ENCODE results near the gene EIF4ENIF1.

DNA sequence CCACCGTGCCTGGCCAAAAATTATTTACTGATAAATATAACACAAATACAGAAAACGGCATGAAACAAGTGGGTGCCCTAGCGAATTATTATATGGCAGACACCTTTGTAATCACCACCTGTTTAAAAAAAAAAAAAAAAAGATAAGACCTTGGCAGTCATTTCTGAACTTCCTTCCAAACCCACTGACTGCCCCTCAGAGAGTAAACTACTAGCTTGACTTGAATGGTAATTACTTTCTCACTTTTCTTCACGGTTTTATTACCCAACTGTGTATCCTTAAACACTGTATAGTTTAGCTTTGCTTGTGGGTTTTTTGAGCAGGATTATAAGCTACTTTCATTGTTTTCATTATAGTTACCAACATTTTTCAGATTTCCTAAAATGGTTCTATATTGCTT is 30.4 kb upstream of the EIF4ENIF1 start:
- no peak for TF ChIP-seq POLR2A (IDR thresholded peaks at IDR 0.05)
- TF ChIP-seq, protein P1, sequence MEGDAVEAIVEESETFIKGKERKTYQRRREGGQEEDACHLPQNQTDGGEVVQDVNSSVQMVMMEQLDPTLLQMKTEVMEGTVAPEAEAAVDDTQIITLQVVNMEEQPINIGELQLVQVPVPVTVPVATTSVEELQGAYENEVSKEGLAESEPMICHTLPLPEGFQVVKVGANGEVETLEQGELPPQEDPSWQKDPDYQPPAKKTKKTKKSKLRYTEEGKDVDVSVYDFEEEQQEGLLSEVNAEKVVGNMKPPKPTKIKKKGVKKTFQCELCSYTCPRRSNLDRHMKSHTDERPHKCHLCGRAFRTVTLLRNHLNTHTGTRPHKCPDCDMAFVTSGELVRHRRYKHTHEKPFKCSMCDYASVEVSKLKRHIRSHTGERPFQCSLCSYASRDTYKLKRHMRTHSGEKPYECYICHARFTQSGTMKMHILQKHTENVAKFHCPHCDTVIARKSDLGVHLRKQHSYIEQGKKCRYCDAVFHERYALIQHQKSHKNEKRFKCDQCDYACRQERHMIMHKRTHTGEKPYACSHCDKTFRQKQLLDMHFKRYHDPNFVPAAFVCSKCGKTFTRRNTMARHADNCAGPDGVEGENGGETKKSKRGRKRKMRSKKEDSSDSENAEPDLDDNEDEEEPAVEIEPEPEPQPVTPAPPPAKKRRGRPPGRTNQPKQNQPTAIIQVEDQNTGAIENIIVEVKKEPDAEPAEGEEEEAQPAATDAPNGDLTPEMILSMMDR (IDR thresholded peaks at IDR 0.05 in 4 of 5, conservative IDR thresholded peaks at IDR 0.05 in 1 of 5), result no peak

All from gastrocnemius medialis (tissue), 4 donors.